H54 (cell line): ENCODE data around the gene ZNF385C.
"Not testable (repeated sequence)": the region's sequence is repeated elsewhere in the genome, so short reads cannot be mapped to it uniquely, and the experiment has no call there.

Experiments used
- DNase-seq: peaks from one replicate; pipeline ENCODE4 v3.0.0; 2011; ENCODE audit warnings: low spot score, mixed read lengths; ENCODE audit not compliant: insufficient read length
- FAIRE-seq: peaks from 3 replicates; lab custom pipeline; 2011; peaks lifted over from hg19 to GRCh38; lab: Jason Lieb, UNC
- POLR2A ChIP-seq: IDR thresholded peaks from 2 replicates; pipeline ENCODE4 v1.6.1; 2011; ENCODE audit warnings: low read depth, mild to moderate bottlenecking, low read length

The ZNF385C gene

DNA sequence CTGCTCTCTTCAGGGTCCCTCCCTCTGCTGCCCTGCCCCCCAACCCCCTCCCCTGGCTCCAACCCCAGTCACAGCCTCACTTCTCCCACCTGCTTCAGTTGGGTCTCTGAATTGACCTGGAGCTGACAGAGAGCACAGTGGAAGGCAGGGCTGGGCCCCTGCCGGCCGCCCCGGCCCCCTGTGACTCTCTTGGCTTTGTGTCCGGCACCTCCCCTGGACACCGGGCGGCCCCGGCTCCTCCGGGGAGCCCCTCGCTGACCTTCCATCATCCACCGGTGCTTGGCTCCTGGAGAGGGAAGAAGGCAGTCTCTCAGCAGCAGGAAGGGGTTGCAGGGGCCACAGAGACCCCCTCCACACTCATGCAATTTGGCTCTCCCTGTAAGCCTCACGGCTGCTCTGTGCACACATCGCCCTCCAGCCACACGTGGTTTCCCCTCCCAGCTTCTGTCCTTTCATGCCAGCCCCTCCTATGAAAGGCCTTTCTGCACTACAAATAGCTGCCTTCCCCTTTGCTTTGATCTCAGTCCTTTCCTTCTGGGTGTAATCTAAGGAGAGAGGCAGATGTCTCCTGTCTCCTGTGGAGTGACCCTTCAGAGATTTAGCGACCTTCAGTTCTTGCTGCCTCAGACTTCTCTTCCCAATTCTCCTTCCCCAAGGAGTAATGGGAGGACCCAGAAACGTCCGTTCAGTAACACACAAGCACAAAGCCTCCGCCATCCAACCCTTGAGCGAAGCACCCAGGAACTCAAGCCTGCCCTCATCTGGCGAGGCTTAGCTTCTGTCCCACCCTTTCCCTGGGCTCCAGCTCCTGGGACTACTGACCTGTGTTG, 70.1 kb downstream of the ZNF385C start:
- no peak for DNase-seq
- no peak for TF ChIP-seq POLR2A
- FAIRE-seq, result no peak

DNA sequence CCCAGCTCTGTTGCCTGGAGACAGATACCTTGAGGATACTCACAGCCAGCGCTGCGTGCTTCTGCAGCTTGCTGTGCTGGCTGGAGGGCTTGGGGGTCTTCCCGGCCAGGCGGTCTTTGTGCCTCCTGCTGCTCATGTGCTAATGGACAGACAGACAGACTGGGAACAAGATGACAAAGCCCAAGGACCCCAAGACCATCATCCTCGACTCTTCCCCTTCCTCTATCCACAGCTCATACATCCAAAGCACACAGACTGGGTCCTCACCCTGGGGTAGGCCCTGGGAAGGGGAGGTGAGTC, 70.7 kb downstream of the ZNF385C start:
- DNase-seq (no peak), FAIRE-seq (no peak)
- no peak for TF ChIP-seq POLR2A

DNA sequence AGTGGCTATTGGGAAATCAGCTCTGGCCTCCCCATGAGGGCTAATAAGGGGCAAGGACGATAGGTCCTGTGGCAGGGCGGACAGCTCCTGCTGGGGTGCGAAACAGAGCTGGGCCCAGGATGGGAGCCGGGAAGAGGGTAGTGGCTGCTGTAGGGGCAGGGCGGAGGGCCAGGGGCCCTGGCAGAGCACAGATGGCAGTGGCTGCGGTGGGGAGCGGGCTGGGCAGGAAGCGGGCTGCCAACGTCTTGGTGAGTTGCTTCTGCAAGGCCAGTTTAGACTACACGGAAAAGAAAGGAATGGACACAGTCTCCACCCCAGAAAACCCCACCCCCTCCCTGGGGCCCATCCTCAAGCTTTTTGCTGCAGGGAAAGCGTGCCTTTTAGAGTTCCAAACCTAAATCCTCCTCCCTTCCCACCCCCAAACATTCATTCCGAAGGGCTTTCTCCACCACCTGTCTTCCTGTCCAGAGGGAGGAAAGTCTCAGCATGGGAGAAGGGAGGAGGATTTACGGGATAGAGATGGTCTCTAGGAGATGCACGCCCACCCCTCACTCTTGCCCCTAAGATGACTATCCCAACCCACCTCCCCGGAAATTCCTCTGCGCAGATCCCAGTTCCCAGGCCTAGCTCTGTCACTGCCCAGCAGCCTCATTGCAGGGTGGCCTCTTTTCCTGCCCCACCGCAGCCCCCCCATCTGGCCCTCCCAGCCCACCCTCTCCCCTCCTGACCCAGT, 71.2 kb downstream of the ZNF385C start:
- FAIRE-seq (no peak), DNase-seq (no peak)
- TF ChIP-seq POLR2A, result no peak

DNA sequence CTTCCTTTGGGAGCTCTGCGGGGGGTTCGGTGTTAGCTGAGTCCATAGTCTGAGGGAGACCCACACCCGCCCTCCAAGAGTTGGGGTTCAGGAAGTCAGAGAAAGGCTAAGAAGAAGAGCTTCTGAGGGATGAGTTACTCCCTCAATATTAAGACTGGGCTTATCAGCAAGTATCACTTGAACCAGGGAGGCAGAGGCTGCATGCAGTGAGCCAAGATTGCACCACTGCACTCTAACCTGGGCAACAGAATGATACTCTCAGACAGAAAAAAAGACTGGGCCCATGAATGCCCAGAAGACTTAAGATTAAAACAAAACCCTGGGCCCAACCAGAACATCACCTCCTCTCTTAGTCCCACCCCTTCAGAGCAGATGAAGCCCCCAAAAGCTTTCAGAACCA, 72.3 kb downstream of the ZNF385C start:
- no peak for FAIRE-seq
- DNase-seq, result no peak
- no peak for TF ChIP-seq POLR2A

DNA sequence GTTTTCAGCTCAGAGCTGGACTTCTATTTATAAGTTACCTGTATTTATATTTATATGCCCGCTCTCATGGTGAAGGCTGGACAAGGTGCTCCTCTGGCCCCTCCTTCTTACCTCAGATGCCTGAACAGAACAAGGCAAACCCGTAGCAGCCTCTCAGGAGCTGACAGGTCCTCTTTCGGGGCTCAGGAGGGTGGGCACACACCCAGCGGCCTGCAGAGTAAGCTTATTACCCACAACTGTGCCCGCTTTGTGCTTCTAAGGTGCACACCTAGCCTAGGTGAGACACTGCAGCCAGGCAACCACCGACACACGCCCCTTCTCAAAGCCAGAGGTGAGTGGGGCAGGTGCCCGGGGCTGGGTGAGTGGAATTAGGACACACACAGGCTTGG, 73.1 kb downstream of the ZNF385C start:
- DNase-seq, result no peak
- FAIRE-seq, result no peak
- no peak for TF ChIP-seq POLR2A

DNA sequence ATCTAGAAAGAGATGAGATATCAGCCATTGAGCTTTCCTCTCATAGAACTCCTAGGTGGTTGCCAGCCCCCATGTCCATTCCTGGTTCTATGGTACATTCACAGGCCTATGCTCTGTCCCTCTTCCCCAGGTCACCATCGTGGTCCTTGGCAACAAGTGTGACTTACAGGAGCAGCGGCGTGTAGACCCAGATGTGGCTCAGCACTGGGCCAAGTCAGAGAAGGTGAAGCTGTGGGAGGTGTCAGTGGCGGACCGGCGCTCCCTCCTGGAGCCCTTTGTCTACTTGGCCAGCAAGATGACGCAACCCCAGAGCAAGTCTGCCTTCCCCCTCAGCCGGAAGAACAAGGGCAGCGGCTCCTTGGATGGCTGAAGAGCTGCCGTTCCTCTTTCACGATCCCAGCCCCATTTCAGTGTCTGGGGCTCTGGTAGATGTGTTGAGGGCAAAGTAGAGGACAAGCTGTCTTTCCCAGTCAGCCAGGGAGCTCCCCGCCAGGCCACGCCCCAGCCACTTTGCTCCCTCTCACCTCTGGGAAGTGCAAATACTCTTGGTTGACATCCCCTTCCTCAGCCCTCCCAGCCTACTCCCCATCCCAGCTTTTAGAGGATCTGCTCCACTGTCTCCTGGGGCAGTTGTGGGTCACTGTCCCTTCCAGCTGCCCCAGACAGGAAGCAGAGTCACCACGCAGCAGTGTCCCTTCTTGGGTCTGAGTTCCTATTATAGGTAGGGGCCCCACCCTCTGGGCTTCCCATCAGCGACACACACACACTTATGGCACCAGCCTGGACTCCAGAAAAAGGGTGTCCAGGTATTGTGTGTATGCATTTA, 74.5 kb downstream of the ZNF385C start:
- no peak for TF ChIP-seq POLR2A
- FAIRE-seq, result no peak
- no peak for DNase-seq

DNA sequence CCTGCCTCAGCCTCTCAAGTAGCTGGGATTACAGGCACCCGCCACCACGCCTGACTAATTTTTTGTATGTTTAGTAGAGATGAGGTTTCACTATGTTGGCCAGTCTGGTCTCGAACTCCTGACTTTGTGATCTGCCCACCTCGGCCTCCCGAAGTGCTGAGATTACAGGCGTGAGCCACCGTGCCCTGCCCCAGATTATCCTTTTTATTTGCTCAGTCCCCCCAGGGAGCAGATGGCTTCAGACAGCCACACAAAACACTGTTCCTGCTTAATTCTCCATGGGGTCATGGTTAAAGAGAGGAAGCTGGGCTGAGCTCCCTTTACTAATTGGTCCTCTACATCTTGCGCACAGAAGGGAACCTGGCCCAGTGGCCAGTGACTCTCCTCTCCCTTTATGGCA, 77.4 kb downstream of the ZNF385C start:
- FAIRE-seq, DNase-seq: not testable (repeated sequence)

DNA sequence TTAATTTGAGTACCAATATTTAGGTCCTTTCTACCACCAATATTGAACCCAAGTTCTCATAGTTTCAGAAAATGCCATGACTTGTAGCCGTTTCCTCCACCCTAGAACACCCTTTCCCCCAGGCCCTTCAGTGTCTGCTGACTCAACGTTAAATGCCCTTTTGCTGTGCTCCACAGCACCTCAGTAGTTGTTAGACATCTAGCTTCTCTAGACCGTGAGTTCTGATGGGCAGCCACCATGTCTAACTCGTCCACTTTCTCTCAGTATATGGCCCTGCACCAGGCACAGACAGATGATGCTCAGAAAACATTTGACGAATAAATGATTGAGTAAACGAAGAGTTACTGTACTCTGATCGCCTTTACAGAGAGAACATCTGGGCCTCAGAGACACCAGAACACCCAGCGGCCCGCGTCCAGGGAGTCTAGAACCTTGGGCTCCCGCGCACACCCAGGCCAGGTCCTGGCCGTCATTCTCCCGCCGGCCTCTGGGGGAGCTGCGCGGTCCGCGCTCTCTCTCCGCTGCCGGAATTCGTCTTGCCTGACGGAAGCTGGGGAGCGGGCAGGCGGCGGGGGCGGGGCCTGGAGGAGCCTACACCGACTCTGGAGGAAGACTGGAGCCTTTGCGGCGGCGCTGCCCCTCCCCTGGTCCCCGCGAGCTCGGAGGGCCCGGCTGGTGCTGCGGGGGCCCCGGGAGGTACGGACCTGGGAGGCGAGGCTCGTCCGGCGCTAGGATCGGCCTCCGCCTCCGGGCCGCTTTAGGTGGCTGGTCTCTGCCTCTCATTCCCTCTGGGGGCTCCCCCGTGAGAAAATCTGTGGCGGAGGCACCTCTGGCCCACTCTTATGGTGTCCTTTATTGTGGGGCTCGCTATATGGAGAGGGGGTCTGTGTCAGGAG, 78.5 kb downstream of the ZNF385C start, which contains the start of gene NKIRAS2:
NKIRAS2 (plus strand) TSS at position 582 of the 896 bp plus-strand sequence. CDS start 1,488 bp downstream, outside the sequence.
- peak; percentile 89 for DNase-seq
- TF ChIP-seq POLR2A, result peak; percentile 73
- no peak for FAIRE-seq

DNA sequence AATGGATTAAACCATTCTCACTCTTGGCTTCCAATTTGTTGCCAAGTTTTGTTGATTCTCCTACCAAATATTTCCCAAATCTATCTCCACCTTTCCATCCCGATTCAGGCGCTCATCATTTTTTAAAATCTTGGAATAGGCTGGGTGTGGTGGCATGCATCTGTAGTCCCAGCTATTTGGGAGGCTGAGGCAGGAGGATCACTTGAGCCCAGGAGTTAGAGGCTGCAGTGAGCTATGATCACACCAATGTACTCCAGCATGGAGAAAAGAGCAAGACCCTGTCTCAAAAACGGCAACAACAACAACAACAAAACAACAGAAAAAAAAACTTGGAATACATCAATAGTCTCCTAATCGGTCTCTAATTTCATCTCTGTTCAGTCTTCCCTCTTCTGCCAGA, 79.3 kb downstream of the ZNF385C start:
- no peak for TF ChIP-seq POLR2A
- no peak for FAIRE-seq
- DNase-seq, result no peak

DNA sequence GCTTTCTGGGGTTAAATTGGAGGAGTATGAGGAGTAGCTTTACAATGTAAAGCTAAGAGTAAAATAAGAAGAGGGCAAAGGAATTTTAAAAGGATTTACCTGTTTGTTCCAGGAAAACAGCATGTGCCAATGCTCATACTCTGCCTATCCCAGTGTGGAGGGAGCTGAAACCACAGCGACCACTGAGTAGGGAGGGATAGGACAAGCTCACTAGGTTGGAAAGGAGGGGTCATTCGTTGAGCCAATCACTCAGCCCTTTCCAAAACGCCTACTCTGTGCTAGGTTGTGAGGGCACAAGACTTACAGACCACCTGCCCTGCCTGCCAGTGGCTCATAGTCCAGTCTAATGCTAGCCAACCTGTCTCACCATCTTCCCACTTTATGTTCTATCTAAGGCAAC, 79.9 kb downstream of the ZNF385C start:
- FAIRE-seq (no peak), DNase-seq (no peak)
- no peak for TF ChIP-seq POLR2A

DNA sequence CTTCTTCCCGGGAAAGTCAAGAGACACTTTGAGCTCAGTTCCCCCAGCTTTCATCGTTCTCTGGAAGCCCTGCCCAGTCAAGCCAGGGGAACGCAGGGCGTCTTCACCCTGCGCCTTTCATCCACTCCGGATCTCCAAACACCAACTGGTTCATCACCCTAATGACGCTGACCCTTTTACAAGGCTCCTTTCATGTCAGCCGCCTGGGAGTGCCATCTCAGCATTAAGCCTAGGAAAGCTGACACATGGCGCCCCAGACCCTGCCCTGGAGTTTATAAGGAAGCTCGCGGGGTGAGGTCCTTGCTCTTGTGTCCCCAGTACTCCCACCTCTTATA, 80.4 kb downstream of the ZNF385C start:
- TF ChIP-seq POLR2A, result no peak
- DNase-seq (no peak), FAIRE-seq (no peak)

DNA sequence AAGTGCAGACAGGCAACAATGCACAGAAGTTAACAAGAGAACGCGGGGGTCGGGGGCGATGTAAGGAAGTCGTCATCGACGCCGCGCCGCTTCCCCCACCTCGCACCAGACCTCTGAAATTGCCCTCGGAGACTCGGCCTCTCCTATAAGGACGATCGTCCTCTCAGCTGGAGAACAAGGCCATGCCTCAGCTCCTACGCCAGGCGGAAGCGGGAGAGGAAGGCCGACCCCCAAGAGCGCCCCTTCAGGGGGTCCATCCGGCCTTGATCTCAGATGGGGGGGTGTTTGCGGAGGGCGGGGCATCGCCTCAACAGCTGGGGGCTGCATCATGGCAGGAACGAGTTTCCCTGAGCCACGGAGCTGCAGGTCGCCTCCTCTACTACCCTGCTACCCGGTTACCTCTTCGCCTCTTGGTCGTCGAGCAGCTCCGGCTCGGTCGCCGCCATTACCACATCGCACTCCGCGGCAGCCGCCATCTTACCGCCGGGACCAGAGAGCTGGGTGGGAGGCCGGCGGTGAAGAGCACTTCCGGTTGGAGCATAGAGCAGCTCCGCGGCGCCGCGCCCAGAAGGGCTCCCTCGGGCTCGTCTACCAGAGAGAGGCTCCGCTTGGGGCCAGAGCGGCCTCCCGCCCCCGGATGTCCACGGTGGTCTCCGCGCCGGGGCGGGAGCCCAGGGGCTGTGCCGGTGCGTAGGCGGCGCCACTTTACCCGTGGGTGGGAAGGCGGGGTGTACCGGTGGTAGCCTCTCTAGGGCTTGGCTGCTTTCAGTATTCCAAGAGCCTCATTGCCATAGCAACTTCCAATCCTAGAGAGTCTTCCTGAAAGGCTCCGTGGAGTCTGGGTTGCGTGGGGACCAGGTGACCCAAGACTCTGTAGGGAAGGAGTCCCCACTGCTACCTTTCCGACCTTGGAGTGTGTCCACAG, 81.1 kb downstream of the ZNF385C start, which contains the start of gene DNAJC7:
DNAJC7 (minus strand) TSS at position 499 of the 925 bp plus-strand sequence; CDS start at position 476, 23 bp downstream.
- peak; percentile 79 for DNase-seq
- peak; percentile 79 for TF ChIP-seq POLR2A
- FAIRE-seq, result no peak

DNA sequence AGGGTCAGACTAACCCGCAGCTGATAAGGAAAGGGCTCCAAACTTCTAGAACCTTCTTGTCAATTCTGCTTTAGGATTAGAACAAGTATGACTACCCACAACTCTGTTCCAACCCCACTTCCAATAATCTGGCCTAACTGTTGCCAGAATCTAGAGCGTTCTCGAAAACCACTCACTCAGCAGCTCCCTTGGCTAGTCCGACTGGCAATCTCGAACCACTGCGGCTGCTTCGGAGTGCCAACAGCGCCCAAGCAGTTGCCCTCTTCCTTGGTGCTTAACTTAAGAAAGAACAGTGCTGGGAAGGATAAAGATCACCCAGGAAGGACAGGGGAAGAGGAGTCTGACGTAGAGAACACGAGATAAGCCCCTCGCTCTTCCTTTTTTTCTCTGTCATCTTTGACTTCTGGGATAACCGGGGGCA, 81.9 kb downstream of the ZNF385C start:
- DNase-seq, result no peak
- no peak for FAIRE-seq
- TF ChIP-seq POLR2A, result no peak

DNA sequence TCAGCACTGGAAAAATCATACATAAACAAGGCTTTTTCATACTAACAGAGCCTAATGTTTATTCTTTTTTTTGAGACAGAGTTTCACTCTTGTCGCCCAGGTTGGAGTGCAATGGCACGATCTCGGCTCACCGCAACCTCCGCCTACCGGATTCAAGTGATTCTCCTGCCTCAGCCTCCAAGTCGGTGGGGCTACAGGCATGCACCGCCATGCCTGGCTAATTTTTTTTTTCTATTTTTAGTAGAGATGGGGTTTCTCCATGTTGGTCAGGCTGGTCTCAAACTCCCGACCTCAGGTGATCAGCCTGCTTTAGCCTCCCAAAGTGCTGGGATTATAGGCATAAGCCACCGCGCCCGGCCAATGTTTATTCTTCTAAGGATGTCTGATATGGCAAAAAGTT, 84.5 kb downstream of the ZNF385C start:
- FAIRE-seq, DNase-seq: not testable (repeated sequence)

DNA sequence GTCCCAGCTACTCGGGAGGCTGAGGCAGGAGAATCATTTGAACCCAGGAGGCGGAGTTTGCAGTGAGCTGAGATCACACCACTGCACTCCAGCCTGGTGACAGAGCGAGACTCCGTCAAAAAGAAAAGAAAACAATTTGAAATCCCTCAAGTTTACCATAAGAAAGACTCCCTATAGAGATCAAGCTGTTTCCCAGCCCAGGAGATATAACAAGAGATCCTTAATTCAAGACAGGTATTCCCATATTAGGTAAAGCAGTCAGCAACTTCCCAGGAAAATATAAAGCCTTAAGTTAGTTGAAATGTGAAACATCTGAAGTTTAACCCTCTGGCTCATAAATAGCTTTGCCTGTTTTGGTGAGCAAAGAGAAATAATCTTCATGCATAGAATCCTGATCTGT, 85.9 kb downstream of the ZNF385C start:
- not testable (repeated sequence) for FAIRE-seq, DNase-seq
